Caco-2 (cell line): ENCODE measurements around the gene XRCC4. TPM values are rescaled to one million over a fixed set of nuclear protein-coding genes. Genes with fewer than 3 reads are reported as not detected.

Experiments used
- BruUV-seq: library from RNA; stranded (reverse); fragments of 400-500 nt; replicated peaks from 2 replicates; lab custom pipeline; 2021; lab: Mats Ljungman, UMichigan
- CTCF ChIA-PET: fragments of 300-600 bp; sonication (Branson Sonifier 250); formaldehyde crosslinking; loops from one replicate; lab custom pipeline; 2022; ENCODE audit warnings: antibody characterized with exemption; lab: Charles Lee
- POLR2A ChIA-PET: fragments of 300-600 bp; sonication (Branson Sonifier 250); formaldehyde crosslinking; loops from one replicate; lab custom pipeline; 2022; ENCODE audit warnings: antibody characterized with exemption; lab: Charles Lee
- DNase-seq, 2 experiments: peaks; one replicate each; pipeline versions ENCODE4 v3.0.0 to v3.0.0-alpha.2; 2020 to 2022
- H3K27me3 ChIP-seq: replicated peaks from 2 replicates; pipeline ENCODE4 v1.6.0; 2011; ENCODE audit warnings: low read length; ENCODE audit not compliant: control insufficient read depth, insufficient read depth
- H3K36me3 ChIP-seq: 2 replicates; pipeline ENCODE4 v1.5.1; 2011; ENCODE audit warnings: low read length; ENCODE audit not compliant: control insufficient read depth, insufficient read depth
- H3K4me1 ChIP-seq: fragments of 250-450 bp; sonication (Bioruptor Pico); 2 replicates; pipeline ENCODE4 v1.5.1; 2020; ENCODE audit warnings: mild to moderate bottlenecking
- H3K4me3 ChIP-seq: 2 replicates; pipeline ENCODE4 v1.5.1; 2011; ENCODE audit warnings: low read depth, mild to moderate bottlenecking, control low read depth, low read length
- H3K9me3 ChIP-seq: fragments of 250-450 bp; sonication (Bioruptor Pico); 2 replicates; pipeline ENCODE4 v1.5.1; 2020; ENCODE audit warnings: mild to moderate bottlenecking, moderate library complexity
- H3K27ac Mint-ChIP-seq: one replicate; pipeline ENCODE4 v1.8.0; 2022; ENCODE audit warnings: mixed read lengths; ENCODE audit not compliant: unreplicated experiment
- H3K27me3 Mint-ChIP-seq: one replicate; pipeline ENCODE4 v1.8.0; 2022; ENCODE audit warnings: mixed read lengths; ENCODE audit not compliant: insufficient read depth, unreplicated experiment
- H3K36me3 Mint-ChIP-seq: one replicate; pipeline ENCODE4 v1.8.0; 2022; ENCODE audit warnings: mild to moderate bottlenecking, mixed read lengths; ENCODE audit not compliant: insufficient read depth, unreplicated experiment
- H3K4me1 Mint-ChIP-seq: one replicate; pipeline ENCODE4 v1.8.0; 2022; ENCODE audit warnings: low read depth, mixed read lengths; ENCODE audit not compliant: unreplicated experiment
- H3K4me3 Mint-ChIP-seq: one replicate; pipeline ENCODE4 v1.8.0; 2022; ENCODE audit warnings: mild to moderate bottlenecking, moderate library complexity, mixed read lengths; ENCODE audit not compliant: unreplicated experiment
- H3K9me3 Mint-ChIP-seq: one replicate; pipeline ENCODE4 v1.8.0; 2022; ENCODE audit warnings: mixed read lengths; ENCODE audit not compliant: unreplicated experiment
- intact Hi-C: fragments of 100-400 bp; cut with micrococcal nuclease; formaldehyde crosslinking; loops from one replicate; pipeline ENCODE4 v1.10.0; 2022; ENCODE audit not compliant: unreplicated experiment
- total RNA-seq: library from RNA; stranded (reverse); gene quantifications from 2 replicates; pipeline ENCODE4 v1.2.3, GENCODE V29; 2022
- TF ChIP-seq, protein P1 (sequence below), 2 experiments: fragments of 200-600 bp in 1 of 2; IDR thresholded peaks; 1 replicate in 1 of 2; 2 replicates in 1 of 2; pipeline versions ENCODE4 v1.5.1 to v1.8.0; 2011 to 2022; ENCODE audit warnings: antibody characterized with exemption in 1 of 2, control low read depth in 1 of 2, inconsistent platforms in 1 of 2, low read depth in 1 of 2, low read length in 1 of 2, mild to moderate bottlenecking in 1 of 2, moderate library complexity in 1 of 2; ENCODE audit not compliant: insufficient read depth in 1 of 2, severe bottlenecking in 1 of 2, unreplicated experiment in 1 of 2

Gene XRCC4
- total RNA-seq, 1 experiment from 2014 or later: 13.0 TPM

DNA sequence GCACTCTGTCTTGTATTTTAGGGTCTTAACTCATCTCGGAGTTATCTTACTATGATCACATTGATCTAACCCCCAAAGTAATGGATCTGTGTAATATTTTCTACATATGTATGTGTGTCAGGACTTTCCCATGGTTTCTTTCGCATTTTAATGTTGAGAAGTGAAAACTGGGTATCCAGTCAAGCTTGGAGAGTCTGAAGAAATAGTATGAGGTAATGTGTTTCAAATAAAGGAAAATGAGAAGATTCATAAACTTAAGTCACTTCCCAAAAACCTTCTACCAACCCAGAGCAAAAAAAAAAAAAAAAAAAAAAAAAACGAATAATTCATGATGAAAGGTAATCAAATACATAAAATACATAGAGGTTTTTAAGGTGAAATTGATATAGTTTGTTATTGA is 206.4 kb downstream of the XRCC4 start:
- no TSS peak for BruUV-seq
- no peaks in the 10 kb centered on the region for H3K9me3 ChIP-seq
- no peaks in the 10 kb centered on the region for H3K36me3 ChIP-seq
- H3K4me1 ChIP-seq: no peaks in the 10 kb centered on the region
- no peaks in the 10 kb centered on the region for H3K4me1 Mint-ChIP-seq
- H3K4me3 ChIP-seq: no peak overlapping the region
- TF ChIP-seq, protein P1, sequence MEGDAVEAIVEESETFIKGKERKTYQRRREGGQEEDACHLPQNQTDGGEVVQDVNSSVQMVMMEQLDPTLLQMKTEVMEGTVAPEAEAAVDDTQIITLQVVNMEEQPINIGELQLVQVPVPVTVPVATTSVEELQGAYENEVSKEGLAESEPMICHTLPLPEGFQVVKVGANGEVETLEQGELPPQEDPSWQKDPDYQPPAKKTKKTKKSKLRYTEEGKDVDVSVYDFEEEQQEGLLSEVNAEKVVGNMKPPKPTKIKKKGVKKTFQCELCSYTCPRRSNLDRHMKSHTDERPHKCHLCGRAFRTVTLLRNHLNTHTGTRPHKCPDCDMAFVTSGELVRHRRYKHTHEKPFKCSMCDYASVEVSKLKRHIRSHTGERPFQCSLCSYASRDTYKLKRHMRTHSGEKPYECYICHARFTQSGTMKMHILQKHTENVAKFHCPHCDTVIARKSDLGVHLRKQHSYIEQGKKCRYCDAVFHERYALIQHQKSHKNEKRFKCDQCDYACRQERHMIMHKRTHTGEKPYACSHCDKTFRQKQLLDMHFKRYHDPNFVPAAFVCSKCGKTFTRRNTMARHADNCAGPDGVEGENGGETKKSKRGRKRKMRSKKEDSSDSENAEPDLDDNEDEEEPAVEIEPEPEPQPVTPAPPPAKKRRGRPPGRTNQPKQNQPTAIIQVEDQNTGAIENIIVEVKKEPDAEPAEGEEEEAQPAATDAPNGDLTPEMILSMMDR (IDR thresholded peaks at IDR 0.05; ENCODE audit: insufficient read depth in 1 of 2, low read depth in 1 of 2, low read length in 1 of 2, severe bottlenecking in 1 of 2, unreplicated experiment in 1 of 2): no peak
- H3K4me3 Mint-ChIP-seq: no peak overlapping the region
- no peaks in the 10 kb centered on the region for H3K9me3 Mint-ChIP-seq
- H3K36me3 Mint-ChIP-seq: no peaks in the 10 kb centered on the region
- intact Hi-C loops: no loop called here
- H3K27me3 Mint-ChIP-seq: no peaks in the 10 kb centered on the region
- ChIA-PET POLR2A (no interaction called here), CTCF (no interaction called here)
- no peak for DNase-seq
- no peak overlapping the region for H3K27ac Mint-ChIP-seq
- H3K27me3 ChIP-seq: no peaks in the 10 kb centered on the region

GRCh38 chr5:83285661-83286398 is 208.5 kb downstream of the XRCC4 start:
- H3K4me1 Mint-ChIP-seq: no peaks in the 10 kb centered on the region
- H3K4me3 ChIP-seq: no peak overlapping the region
- H3K4me1 ChIP-seq: no peaks in the 10 kb centered on the region
- no peak overlapping the region for H3K4me3 Mint-ChIP-seq
- H3K36me3 Mint-ChIP-seq: no peaks in the 10 kb centered on the region
- H3K27me3 Mint-ChIP-seq: no peaks in the 10 kb centered on the region
- no peak for DNase-seq
- intact Hi-C loops: no loop called here
- no peaks in the 10 kb centered on the region for H3K27me3 ChIP-seq
- H3K36me3 ChIP-seq: no peaks in the 10 kb centered on the region
- H3K9me3 Mint-ChIP-seq: no peaks in the 10 kb centered on the region
- TF ChIP-seq, protein P1 (IDR thresholded peaks at IDR 0.05; ENCODE audit: insufficient read depth in 1 of 2, low read depth in 1 of 2, low read length in 1 of 2, severe bottlenecking in 1 of 2, unreplicated experiment in 1 of 2): no peak
- no TSS peak for BruUV-seq
- POLR2A ChIA-PET: no interaction called here
- CTCF ChIA-PET: interaction anchor here (0.6 kb wide), 1 partner anchor 935 kb away, joined by 3 read pairs; no protein-coding TSS in a partner anchor
- H3K9me3 ChIP-seq: no peaks in the 10 kb centered on the region
- no peak overlapping the region for H3K27ac Mint-ChIP-seq

DNA sequence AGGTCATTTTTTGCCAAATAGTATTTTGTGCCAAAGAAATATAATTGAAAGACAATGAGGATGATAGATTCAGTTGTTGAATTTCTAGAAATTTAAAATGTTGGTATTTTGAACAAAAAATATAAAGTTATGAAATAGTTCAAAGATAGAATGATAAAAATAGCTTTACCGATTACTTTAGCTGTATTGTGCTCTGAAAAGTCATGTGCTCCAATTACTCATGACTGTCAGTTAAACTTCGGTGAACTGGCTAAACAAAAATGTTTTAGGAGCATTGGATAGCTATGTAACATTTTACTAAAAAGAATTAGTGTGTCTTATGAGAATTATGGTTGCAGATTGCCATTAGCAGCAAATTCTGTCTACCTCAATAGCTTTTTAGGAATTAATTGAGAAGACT is 216.9 kb downstream of the XRCC4 start:
- no peaks in the 10 kb centered on the region for H3K4me1 Mint-ChIP-seq
- H3K27me3 Mint-ChIP-seq: no peaks in the 10 kb centered on the region
- Histone ChIP-seq H3K9me3 (peaks cover 8% of the 10 kb centered on the region; the same call in 1 of the 2 replicates), H3K27me3 (no peaks in the 10 kb centered on the region), H3K36me3 (no peaks in the 10 kb centered on the region), H3K4me3 (no peak overlapping the region), H3K4me1 (no peaks in the 10 kb centered on the region)
- POLR2A ChIA-PET: no interaction called here
- H3K27ac Mint-ChIP-seq: no peak overlapping the region
- TF ChIP-seq, protein P1 (IDR thresholded peaks at IDR 0.05; ENCODE audit: insufficient read depth in 1 of 2, low read depth in 1 of 2, low read length in 1 of 2, severe bottlenecking in 1 of 2, unreplicated experiment in 1 of 2): no peak
- BruUV-seq: no TSS peak
- no peak for DNase-seq
- CTCF ChIA-PET: no interaction called here
- no peak overlapping the region for H3K4me3 Mint-ChIP-seq
- peaks cover 4% of the 10 kb centered on the region for H3K9me3 Mint-ChIP-seq
- intact Hi-C loops: no loop called here
- H3K36me3 Mint-ChIP-seq: no peaks in the 10 kb centered on the region
